Activated T-cell treated with anti-CD3 and anti-CD28 coated beads, Interleukin-2, amount 50 U/mL, for 4 hours (primary cell): ENCODE measurements around the gene FAM43A. TPM values are rescaled to one million over a fixed set of nuclear protein-coding genes. Genes with fewer than 3 reads are reported as not detected.

Experiments
- ATAC-seq, 2 donors: fragments of 200-7000 bp; cut with Tn5 transposase; one replicate each; pipeline ENCODE4 v1.10.0; 2021
- DNase-seq: peaks from one replicate; pipeline ENCODE4 v3.0.0-alpha.2; 2020
- H3K27me3 Mint-ChIP-seq: one replicate; pipeline ENCODE4 v1.8.0; 2021; ENCODE audit warnings: low read depth, mixed read lengths
- H3K36me3 Mint-ChIP-seq: one replicate; pipeline ENCODE4 v1.8.0; 2022; ENCODE audit warnings: mixed read lengths; ENCODE audit not compliant: insufficient read depth
- H3K4me1 Mint-ChIP-seq: one replicate; pipeline ENCODE4 v1.8.0; 2021; ENCODE audit warnings: low read depth, mixed read lengths
- H3K4me3 Mint-ChIP-seq: one replicate; pipeline ENCODE4 v1.8.0; 2021; ENCODE audit warnings: mild to moderate bottlenecking, moderate library complexity, mixed read lengths
- H3K9me3 Mint-ChIP-seq: one replicate; pipeline ENCODE4 v1.8.0; 2021; ENCODE audit warnings: mixed read lengths
- total RNA-seq, 3 donors: library from RNA; stranded (reverse); gene quantifications; one replicate each; pipeline ENCODE4 v1.2.1, GENCODE V29; 2021

FAM43A gene
- total RNA-seq, 3 donors from 2014 or later: 9.9 to 27.8 (median 19.8) TPM

GRCh38 chr3:194711286-194711685, 25.6 kb downstream of the FAM43A start:
- DNase-seq: no peak
- no peaks in the 10 kb centered on the region for H3K36me3 Mint-ChIP-seq
- H3K9me3 Mint-ChIP-seq: no peaks in the 10 kb centered on the region
- H3K4me1 Mint-ChIP-seq: peaks cover 2% of the 10 kb centered on the region
- H3K4me3 Mint-ChIP-seq: no peak overlapping the region
- peaks cover 5% of the 10 kb centered on the region for H3K27me3 Mint-ChIP-seq
- ATAC-seq: no peak

GRCh38 chr3:194711913-194712312, 26.2 kb downstream of the FAM43A start:
- Mint-ChIP-seq H3K27me3 (peaks cover 5% of the 10 kb centered on the region), H3K4me1 (peaks cover 2% of the 10 kb centered on the region), H3K36me3 (no peaks in the 10 kb centered on the region), H3K4me3 (no peak overlapping the region), H3K9me3 (no peaks in the 10 kb centered on the region)
- no peak for ATAC-seq
- no peak for DNase-seq

- DNase-seq (no peak), ATAC-seq (no peak)
- H3K27me3 Mint-ChIP-seq: peaks cover 5% of the 10 kb centered on the region
- peaks cover 2% of the 10 kb centered on the region for H3K4me1 Mint-ChIP-seq
- H3K9me3 Mint-ChIP-seq: no peaks in the 10 kb centered on the region
- H3K36me3 Mint-ChIP-seq: no peaks in the 10 kb centered on the region
- no peak overlapping the region for H3K4me3 Mint-ChIP-seq
Measured at GRCh38 chr3:194713299-194714136, 27.8 kb downstream of the FAM43A start.

- peaks cover 5% of the 10 kb centered on the region for H3K27me3 Mint-ChIP-seq
Measured at GRCh38 chr3:194714137-194714455, 28.4 kb downstream of the FAM43A start.

GRCh38 chr3:194714564-194714963, 28.9 kb downstream of the FAM43A start:
- Mint-ChIP-seq H3K36me3 (no peaks in the 10 kb centered on the region), H3K9me3 (no peaks in the 10 kb centered on the region), H3K4me1 (peaks cover 2% of the 10 kb centered on the region), H3K4me3 (no peak overlapping the region), H3K27me3 (peaks cover 5% of the 10 kb centered on the region)
- DNase-seq: no peak
- no peak for ATAC-seq

More at GRCh38 chr3:194714137-194714455, 28.4 kb downstream of the FAM43A start:
- H3K36me3 Mint-ChIP-seq: no peaks in the 10 kb centered on the region
- ATAC-seq: no peak
- H3K4me1 Mint-ChIP-seq: peaks cover 2% of the 10 kb centered on the region
- DNase-seq: no peak
- H3K4me3 Mint-ChIP-seq: no peak overlapping the region
- H3K9me3 Mint-ChIP-seq: no peaks in the 10 kb centered on the region

GRCh38 chr3:194715022-194715800, 29.5 kb downstream of the FAM43A start:
- Mint-ChIP-seq H3K27me3 (peaks cover 5% of the 10 kb centered on the region), H3K4me3 (no peak overlapping the region), H3K4me1 (peaks cover 2% of the 10 kb centered on the region), H3K9me3 (no peaks in the 10 kb centered on the region), H3K36me3 (no peaks in the 10 kb centered on the region)
- peak; percentile 27 to 54 for ATAC-seq
- no peak for DNase-seq

- DNase-seq (no peak), ATAC-seq (no peak)
- Mint-ChIP-seq H3K36me3 (no peaks in the 10 kb centered on the region), H3K4me3 (no peak overlapping the region), H3K9me3 (no peaks in the 10 kb centered on the region), H3K4me1 (peaks cover 2% of the 10 kb centered on the region), H3K27me3 (no peaks in the 10 kb centered on the region)
Measured at GRCh38 chr3:194718079-194718478, 32.4 kb downstream of the FAM43A start.

- Mint-ChIP-seq H3K9me3 (no peaks in the 10 kb centered on the region), H3K4me3 (no peak overlapping the region), H3K4me1 (peaks cover 2% of the 10 kb centered on the region), H3K27me3 (no peaks in the 10 kb centered on the region), H3K36me3 (no peaks in the 10 kb centered on the region)
- DNase-seq: no peak
- no peak for ATAC-seq
Measured at GRCh38 chr3:194720048-194720447, 34.4 kb downstream of the FAM43A start.

GRCh38 chr3:194723846-194724618, 38.3 kb downstream of the FAM43A start:
- Mint-ChIP-seq H3K4me1 (no peaks in the 10 kb centered on the region), H3K36me3 (no peaks in the 10 kb centered on the region), H3K4me3 (no peak overlapping the region), H3K27me3 (peaks cover 4% of the 10 kb centered on the region), H3K9me3 (no peaks in the 10 kb centered on the region)
- DNase-seq: no peak
- ATAC-seq: no peak

GRCh38 chr3:194725346-194725745, 39.7 kb downstream of the FAM43A start:
- DNase-seq: no peak
- no peaks in the 10 kb centered on the region for H3K9me3 Mint-ChIP-seq
- no peak overlapping the region for H3K4me3 Mint-ChIP-seq
- ATAC-seq: no peak
- H3K4me1 Mint-ChIP-seq: no peaks in the 10 kb centered on the region
- H3K27me3 Mint-ChIP-seq: peaks cover 8% of the 10 kb centered on the region
- no peaks in the 10 kb centered on the region for H3K36me3 Mint-ChIP-seq

GRCh38 chr3:194727435-194728128, 41.9 kb downstream of the FAM43A start:
- H3K36me3 Mint-ChIP-seq: no peaks in the 10 kb centered on the region
- H3K4me3 Mint-ChIP-seq: no peak overlapping the region
- no peak for DNase-seq
- H3K9me3 Mint-ChIP-seq: no peaks in the 10 kb centered on the region
- H3K4me1 Mint-ChIP-seq: no peaks in the 10 kb centered on the region
- no peak for ATAC-seq
- peaks cover 20% of the 10 kb centered on the region for H3K27me3 Mint-ChIP-seq

GRCh38 chr3:194728986-194729385, 43.3 kb downstream of the FAM43A start:
- ATAC-seq: no peak
- no peak overlapping the region for H3K4me3 Mint-ChIP-seq
- no peaks in the 10 kb centered on the region for H3K9me3 Mint-ChIP-seq
- no peaks in the 10 kb centered on the region for H3K36me3 Mint-ChIP-seq
- peaks cover 24% of the 10 kb centered on the region for H3K27me3 Mint-ChIP-seq
- DNase-seq: no peak
- no peaks in the 10 kb centered on the region for H3K4me1 Mint-ChIP-seq

GRCh38 chr3:194730365-194730764, 44.7 kb downstream of the FAM43A start:
- Mint-ChIP-seq H3K36me3 (no peaks in the 10 kb centered on the region), H3K27me3 (peaks cover 26% of the 10 kb centered on the region), H3K4me3 (no peak overlapping the region), H3K9me3 (no peaks in the 10 kb centered on the region), H3K4me1 (no peaks in the 10 kb centered on the region)
- ATAC-seq (no peak), DNase-seq (no peak)

GRCh38 chr3:194731506-194732073, 45.9 kb downstream of the FAM43A start:
- Mint-ChIP-seq H3K9me3 (no peaks in the 10 kb centered on the region), H3K4me1 (no peaks in the 10 kb centered on the region), H3K36me3 (no peaks in the 10 kb centered on the region), H3K4me3 (no peak overlapping the region), H3K27me3 (peaks cover 24% of the 10 kb centered on the region)
- no peak for ATAC-seq
- DNase-seq: no peak
